HUDEP-2 (cell line): ENCODE measurements around the gene APOBEC3F.
"Not testable (repeated sequence)": the region's sequence is repeated elsewhere in the genome, so short reads cannot be mapped to it uniquely, and the experiment has no call there.

Experiments
- DNase-seq, 76 experiments: peaks; one replicate each; lab custom pipeline; 2025; ENCODE audit not compliant: unreplicated experiment in 76 of 76; lab: John Stamatoyannopoulos, UW

APOBEC3F gene

DNA sequence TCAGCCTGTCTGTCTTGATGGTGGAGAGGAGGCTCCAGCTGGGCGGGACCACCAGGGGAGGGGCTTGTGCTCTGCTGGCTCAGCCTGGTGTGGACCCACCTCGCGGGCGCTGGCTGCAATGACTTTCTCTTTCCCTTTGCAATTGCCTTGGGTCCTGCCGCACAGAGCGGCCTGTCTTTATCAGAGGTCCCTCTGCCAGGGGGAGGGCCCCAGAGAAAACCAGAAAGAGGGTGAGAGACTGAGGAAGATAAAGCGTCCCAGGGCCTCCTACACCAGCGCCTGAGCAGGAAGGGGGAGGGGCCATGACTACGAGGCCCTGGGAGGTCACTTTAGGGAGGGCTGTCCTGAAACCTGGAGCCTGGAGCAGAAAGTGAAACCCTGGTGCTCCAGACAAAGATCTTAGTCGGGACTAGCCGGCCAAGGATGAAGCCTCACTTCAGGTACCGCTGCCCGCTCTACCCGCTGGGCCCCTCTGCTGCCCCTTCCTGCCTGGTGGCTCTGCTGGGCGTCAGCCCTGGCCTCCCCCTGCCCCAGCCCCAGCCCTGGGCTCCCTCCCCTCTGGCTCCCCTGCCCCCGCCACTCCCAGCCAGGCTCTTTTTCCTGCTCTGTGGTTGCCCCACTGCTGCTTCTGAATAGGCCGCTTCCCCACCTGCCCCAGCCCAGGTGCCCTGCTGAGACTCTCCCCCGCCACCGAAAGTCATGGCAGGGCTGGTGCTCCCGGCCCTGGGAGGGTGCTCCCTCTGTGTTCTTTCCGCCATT lies at the start of gene APOBEC3F:
Gene APOBEC3F (plus strand): TSS at position 327 of the 759 bp plus-strand sequence. CDS start 97 bp downstream, at position 424.
- peak in 66 of 76 experiments; percentile 13 to 88 (median 66) for DNase-seq

DNA sequence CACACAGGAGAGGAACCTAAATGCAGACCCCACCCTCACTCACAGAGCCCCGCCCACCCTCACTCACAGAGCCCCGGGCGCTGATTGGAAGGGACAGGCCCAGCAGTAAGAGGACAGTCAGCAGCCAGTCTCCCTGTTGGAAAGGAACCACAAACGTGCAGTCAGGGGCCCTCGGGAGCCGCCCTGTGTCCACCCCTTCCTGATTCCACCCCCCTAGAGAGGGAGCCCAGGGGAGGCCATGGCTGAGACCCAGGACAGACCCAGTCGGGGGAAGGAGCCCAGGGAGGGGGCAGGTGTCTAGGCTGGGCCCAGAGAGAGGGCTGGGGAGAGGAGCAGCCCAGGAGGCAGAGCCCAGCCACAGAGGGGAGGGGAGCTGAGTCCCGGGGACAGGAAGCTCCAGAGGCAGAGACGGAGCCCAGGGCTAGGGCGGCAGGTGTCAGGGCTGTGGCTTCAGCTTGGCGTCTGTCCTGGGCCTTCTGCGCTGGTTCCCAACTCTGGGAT lies 47.7 kb upstream of the APOBEC3F start:
- peak in 1 of 76 experiments; percentile 11 for DNase-seq

DNA sequence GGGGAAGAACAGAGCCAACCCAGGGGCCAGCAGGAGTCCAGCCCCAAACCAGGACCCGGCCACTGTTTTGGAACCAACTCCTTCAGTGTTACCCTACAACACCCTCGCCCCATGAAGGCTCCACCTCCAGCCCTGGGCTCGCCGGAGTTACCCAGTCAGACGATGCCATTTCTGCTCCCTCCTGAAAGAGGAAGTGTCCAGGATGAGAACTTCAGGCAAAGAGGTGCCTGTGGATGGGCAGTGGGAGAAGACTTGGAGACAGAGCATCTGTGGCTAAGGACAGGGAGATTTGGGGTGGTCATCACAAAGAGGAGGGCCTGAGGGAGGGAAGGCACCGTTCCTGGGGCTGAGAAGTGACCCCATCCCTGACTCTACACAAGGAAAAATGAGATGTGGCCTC lies 44.6 kb upstream of the APOBEC3F start:
- no peak for DNase-seq

DNA sequence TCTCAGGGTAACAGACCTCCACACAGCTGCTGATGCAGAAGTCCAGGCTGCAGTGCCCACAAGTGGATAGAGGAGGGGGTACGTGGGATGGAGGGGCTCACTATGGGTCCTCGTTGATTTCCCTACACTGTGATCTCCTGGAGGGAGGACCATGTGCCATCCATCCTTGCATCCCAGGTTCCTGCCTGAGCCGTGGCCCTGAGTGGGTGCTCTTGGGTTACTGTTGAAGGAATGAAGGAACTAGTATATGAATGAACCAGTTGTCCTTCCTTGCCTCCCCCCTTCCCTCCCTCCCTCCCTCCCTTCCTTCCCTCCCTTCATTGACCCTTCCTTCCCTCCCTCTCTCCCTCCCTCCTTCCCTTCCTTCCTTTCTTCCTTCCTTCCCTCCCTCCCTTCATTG lies 43.1 kb upstream of the APOBEC3F start:
- no peak for DNase-seq

DNA sequence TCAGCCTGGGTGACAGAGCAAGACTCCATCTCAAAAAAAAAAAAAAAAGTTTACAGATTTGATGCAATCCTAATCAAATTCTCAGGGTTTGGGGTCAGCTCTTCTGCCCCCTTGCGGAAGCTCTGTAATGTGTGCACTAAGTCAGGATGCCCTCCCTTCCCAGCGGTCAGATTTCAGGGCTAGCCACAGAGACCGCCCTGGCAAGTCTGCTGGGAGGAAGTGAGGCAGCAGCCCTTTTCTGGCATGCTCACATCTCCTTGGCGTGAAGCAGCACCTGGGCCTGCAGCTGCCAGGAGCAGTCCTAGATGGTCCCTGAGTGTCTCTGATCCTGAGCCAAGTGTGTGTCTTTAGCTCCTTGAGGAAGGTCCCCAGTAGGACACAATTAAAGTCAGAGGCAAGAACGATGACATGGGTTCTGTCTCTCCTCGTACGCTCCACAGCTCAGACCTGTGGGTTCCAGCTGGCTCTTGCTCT lies 37.5 kb upstream of the APOBEC3F start:
- DNase-seq = peak in 57 of 76 experiments; percentile 9 to 69 (median 47)

DNA sequence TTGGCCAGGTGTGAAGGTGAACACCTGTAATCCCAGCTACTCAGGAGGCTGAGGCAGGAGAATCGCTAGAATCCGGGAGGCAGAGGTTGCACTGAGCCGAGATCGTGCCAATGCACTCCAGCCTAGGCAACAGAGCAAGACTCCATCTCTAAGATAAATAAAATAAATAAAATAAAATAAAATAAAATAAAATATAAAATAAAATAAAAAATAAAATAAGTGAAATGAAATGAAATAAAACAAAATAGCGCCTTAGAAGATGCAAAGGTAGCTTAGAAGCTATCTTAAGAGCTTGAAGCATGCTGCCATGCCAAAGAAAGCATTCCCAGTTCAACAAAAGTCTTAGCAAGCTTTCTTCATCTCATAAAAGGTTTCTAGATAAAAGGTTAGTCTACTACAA lies 33.5 kb upstream of the APOBEC3F start:
- DNase-seq = no peak

DNA sequence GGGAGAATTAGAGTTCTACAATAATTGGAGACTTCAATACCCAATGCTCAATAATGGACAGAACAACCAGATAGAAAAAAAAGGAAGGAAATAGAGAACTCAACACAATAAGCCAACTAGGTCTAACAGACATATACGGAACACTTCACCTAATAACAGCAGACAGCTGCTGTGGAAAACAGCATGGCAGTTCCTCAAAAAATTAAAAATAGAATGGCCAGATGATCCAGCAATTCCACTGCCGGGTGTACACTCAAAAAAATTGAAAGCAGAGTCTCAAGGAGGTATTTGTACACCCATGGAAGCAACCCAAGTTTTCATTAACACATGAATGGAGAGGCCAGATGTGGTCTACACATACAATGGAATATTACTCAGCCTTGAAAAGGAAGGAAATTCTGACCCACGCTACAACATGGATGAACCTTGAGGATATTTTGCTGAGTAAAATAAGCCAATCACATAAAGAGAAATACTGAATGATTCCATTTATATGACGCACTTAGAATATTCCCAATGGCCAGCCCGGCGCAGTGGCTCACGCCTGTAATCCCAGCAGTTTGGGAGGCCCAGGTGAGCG lies 32.3 kb upstream of the APOBEC3F start:
- not testable (repeated sequence) for DNase-seq

DNA sequence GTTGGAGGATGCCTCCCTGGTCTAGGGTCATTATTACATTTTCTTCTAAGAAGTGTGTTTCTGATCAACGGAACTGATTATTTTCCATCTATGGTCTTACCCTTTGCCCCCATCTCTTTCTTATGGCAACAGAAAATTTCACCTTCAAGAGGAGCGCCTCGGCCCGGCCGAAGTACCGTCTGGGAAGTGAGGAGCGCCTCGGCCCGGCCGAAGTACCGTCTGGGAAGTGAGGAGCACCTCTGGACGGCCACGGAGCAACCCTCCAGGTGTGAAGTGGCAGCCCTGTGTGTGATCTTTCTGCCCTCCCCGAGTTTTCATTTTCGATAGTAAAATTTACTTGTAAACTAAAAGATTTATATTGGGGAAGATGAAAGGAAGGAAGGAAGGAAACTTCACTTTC lies 29.7 kb upstream of the APOBEC3F start:
- no peak for DNase-seq

DNA sequence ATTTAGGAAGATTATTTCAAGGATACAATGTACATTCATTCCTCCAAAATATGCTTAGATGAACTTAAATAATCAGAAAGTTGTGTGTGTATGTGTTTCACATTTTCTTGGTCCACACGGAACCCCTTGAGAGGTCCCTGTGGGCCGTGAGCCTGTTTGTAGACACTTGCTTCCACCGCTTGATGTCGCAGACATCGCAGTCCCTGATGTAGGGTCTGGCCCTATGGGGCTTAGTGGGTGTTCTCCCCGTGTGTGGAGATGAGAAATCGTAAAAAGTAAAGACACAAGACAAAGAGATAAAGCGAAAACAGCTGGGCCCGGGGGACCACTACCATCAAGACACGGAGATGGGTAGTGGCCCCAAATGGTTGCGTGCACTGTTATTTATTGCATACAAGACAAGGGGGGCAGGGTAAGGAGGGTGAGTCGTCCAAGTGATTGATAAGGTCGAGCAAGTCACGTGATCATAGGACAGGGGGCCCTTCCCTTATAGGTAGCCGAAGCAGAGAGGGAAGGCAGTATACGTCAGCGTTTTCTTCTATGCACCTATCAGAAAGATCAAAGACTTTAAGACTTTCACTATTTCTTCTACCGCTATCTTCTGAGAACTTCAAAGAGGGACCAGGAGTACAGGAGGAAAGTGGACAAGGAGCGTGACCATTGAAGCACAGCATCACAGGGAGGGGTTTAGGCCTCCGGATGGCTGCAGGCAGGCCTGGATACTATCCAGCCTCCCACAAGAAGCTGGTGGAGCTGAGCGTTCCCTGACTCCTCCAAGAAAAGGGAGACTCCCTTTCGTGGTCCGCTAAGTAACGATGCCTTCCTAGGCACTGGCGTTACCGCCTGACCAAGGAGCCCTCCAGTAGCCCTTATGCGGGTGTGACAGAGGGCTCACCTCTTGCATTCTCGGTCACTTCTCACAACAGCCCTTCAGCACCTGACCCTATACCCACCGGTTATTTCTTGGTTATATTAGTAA lies 27.8 kb upstream of the APOBEC3F start:
- peak in 9 of 76 experiments; percentile 6 to 28 (median 16) for DNase-seq

DNA sequence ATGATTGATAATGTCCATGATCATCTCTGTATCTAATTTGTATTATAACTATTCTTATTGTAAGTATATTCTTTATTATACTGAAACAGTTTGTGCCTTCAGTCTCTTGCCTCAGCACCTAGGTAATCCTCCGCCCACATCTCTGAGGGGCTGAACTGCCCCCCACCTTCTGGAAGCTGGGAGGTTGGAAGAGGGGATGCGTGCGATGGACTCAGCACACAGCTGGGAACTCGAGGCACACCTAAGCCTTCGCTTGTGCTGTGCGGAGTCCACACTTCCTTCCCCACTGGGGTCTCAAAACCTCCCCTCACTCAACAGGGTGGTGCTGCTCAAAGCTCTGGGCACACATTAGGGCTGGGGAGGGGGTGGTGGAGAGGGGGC lies 27.1 kb upstream of the APOBEC3F start:
- peak in 17 of 76 experiments; percentile 19 to 64 (median 47) for DNase-seq

DNA sequence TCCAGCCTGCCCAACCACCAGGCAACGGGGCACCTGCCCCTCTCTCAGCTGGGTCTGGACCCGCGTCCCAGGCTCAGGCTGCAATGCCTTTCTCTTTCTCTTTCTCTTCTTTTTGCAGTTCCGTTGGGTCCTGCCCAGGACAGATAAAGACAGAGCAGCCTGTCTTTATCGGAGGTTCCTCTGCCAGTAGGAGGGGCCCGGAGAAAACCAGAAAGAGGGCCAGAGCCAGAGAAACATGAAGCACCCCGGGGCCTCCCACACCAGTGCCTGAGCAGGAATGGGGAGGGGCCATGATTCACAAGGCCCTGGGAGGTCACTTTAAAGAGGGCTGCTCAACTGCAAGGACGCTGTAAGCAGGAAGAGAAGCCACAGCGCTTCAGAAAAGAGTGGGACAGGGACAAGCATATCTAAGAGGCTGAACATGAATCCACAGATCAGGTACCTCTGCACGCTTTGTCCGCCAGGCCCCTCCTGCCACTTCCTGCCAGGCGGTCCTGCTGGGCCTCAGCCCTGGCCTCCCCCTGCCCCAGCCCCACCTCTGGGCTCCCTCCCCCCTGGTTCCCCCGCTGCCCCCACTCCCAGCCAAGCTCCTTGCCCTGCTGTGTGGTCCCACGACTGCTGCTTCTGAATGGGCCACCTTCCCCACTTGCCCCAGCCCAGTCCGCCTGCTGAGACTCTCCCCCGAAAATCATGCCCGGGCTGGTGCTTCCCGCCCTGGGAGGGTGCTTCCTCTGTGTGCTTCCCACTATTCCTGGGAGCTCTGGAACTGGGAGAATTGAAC lies 26.5 kb upstream of the APOBEC3F start, which contains the start of gene APOBEC3C:
Gene APOBEC3C (plus strand): TSS at position 316 of the 781 bp plus-strand sequence. CDS start 106 bp downstream, at position 422.
- peak in 75 of 76 experiments; percentile 50 to 97 (median 93) for DNase-seq

DNA sequence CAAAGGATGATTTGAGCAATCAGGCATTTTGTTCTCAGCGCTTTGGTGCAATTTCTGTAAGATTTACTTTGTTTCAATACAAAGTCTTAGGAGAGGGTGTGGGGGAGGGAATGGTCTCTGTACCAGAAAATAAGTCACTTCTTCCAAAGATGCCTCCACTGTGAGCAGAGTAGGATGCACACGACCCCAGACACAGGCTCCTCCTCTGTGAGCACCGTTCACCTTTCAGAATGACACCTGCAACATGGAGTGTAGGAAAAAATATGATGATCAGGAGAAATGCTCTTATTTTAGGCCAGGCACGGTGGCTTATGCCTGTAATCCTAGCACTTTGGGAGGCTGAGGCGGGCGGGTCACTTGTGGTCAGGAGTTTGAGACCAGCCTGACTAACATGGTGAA lies 25.9 kb upstream of the APOBEC3F start:
- DNase-seq = not testable (repeated sequence)

DNA sequence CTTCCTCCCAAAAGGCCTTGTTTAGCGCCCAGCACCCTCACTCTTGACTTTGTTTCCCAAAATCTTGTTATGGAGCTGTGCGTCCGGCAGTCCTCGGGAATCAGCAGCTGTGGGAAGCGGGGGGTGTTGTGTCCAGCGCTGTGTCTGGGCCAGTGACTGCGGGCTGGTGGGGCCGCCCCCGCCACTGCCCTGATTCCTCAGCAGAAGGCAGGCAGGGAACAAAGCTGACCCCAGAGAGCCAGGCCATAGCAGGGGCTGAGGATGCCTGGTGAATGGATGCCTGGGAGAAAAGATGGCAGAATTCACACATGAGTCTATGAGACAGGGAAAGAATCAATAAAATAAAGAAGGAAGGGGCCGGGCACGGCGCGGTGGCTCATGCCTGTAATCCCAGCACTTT lies 24.1 kb upstream of the APOBEC3F start:
- DNase-seq = no peak

DNA sequence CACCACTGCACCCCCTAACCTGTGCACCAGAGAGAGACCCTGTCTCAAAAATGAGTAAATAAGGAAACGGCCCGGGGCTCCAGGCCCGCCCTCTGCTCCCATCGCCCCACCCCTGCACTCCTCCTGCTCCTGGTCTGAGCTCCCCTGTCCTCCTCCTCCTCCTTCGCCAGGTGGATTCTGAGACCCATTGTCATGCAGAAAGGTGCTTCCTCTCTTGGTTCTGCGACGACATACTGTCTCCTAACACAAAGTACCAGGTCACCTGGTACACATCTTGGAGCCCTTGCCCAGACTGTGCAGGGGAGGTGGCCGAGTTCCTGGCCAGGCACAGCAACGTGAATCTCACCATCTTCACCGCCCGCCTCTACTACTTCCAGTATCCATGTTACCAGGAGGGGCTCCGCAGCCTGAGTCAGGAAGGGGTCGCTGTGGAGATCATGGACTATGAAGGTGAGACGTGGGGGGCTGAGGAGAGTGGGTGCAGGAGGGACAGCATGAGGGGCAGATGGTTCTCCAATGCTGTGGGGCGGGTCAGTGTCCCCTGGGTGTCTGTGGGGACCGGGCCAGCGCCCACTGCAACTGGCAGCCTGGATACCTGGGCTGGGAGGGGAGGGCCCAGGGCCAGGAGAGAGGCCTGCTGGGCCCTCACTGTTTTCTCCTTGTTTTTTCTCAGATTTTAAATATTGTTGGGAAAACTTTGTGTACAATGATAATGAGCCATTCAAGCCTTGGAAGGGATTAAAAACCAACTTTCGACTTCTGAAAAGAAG lies 22.9 kb upstream of the APOBEC3F start:
- DNase-seq = no peak

DNA sequence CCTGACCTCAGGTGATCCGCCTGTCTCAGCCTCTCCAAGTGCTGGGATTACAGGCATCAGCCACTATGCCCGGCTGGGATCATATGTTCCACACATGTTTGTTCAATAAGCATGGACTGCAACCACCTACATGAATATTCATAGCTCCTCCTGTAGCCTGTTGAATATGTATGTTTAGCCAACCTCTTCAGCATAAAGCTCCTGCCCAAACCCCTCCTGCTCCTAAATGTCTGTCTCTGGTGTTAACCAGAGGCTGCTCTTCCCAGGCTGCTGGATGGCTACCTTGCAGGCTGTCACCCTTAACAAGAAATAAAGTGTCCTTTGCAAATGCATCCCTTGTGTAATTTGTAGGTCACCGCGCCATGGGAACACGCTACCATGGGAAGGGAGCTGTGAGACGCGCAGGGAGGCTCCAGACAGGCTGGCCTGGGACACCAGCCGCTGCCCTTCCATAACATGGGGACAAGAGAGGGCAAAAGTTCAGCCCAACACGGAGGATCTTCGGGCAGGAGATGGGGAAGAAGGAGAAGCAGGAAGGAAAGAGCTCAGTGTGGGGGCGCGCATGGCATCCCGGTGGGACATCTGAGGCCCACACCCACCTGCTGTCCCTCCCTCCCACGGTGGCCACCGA lies 20.5 kb upstream of the APOBEC3F start:
- DNase-seq = not testable (repeated sequence)

DNA sequence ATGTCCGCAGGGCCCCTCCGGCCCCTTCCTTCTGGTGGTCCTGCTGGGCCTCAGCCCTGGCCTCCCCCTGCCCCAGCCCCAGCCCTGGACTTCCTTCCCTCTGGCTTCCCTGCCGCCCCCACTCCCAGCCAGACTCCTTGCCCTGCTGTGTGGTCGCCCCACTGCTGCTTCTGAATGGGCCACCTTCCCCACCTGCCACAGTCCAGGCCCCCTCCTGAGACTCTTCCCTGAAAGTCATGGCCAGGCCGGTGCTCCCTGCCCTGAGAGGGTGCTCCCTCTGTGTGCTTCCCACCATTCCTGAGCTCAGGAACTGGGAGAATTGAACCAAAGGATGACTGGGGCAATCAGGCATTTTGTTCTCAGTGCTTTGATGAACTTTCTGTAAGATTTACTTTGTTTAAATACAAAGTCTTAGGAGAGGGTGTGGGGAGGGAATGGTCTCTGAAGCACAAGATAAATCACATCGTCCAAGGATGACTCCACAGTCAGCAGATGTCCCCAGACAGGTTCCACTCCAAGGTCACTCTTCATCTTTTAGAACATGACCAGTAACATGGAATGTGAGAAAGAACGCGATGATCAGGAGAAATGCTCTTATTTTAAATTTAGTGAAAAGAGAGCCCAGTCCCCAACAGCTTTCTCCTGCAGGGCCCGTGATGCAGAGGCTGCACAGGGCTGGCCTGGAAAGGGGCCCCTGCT lies 19.0 kb upstream of the APOBEC3F start:
- DNase-seq = no peak

DNA sequence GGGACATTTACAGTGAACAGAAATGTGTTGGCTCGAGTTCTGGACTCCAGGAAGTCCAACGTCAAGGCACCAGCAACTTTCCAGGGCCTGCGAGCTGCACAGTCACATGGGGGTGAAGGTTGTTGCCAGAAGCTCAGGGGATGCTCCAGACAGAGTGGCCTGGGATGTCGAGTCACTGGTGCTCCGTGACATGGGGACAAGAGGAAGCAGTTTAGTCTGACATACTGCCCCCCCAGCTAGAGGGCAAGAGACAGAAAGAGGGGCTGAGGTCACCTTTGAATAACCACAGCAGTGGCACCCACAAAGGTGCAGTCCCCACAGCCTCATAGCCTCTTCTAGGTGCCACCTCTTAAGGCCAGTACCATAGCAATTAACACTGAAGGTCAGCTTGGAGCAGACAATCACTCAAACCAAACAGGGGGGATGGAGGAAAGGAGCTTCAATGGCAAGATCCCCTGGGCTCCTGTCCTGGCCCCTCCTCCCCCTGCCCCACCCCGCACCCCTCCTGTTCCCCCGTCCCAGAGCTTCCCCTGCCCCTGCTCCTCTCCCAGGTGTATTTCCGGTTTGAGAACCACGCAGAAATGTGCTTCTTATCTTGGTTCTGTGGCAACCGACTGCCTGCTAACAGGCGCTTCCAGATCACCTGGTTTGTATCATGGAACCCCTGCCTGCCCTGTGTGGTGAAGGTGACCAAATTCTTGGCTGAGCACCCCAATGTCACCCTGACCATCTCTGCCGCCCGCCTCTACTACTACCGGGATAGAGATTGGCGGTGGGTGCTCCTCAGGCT lies 15.9 kb upstream of the APOBEC3F start:
- DNase-seq = no peak
